Kidney (tissue), 14 donors: Measurements from ENCODE around the gene CYB5R4. TPM values are rescaled to one million over a fixed set of nuclear protein-coding genes. Genes with fewer than 3 reads are reported as not detected.
A peak's percentile ranks its signal among the peaks of the same experiment; 100 is the strongest.

Experiments
- DNase-seq, 5 donors: peaks; one replicate each; pipeline ENCODE4 v3.0.0-alpha.2; 2013 to 2020
- FAIRE-seq: peaks from 2 replicates; lab custom pipeline; 2012; peaks lifted over from hg19 to GRCh38; lab: Jason Lieb, UNC
- H3K27ac ChIP-seq, 2 donors: one replicate each; pipeline ENCODE4 v1.7.0; 2013; ENCODE audit warnings: low read depth in 2 of 2, low read length in 2 of 2, inconsistent platforms in 1 of 2
- H3K27me3 ChIP-seq: one replicate; pipeline ENCODE4 v1.7.1; 2013; ENCODE audit warnings: low read length, inconsistent platforms; ENCODE audit not compliant: control insufficient read depth, insufficient read depth
- H3K36me3 ChIP-seq, 3 donors: one replicate each; pipeline versions ENCODE4 v1.7.0 to v1.7.1; 2013; ENCODE audit warnings: low read length in 3 of 3, control low read depth in 1 of 3, inconsistent platforms in 1 of 3; ENCODE audit not compliant: insufficient read depth in 3 of 3, control insufficient read depth in 2 of 3
- H3K4me1 ChIP-seq, 3 donors: one replicate each; pipeline versions ENCODE4 v1.7.0 to v1.7.1; 2013; ENCODE audit warnings: low read length in 3 of 3, inconsistent platforms in 1 of 3, low read depth in 1 of 3; ENCODE audit not compliant: control insufficient read depth in 2 of 3, insufficient read depth in 2 of 3
- H3K4me3 ChIP-seq, 3 donors: one replicate each; pipeline versions ENCODE4 v1.7.0 to v1.8.1; 2013; ENCODE audit warnings: low read length in 3 of 3, control low read depth in 1 of 3, inconsistent platforms in 1 of 3
- H3K9ac ChIP-seq, 3 donors: one replicate each; pipeline versions ENCODE4 v1.7.0 to v1.7.1; 2013; ENCODE audit warnings: low read length in 3 of 3, control low read depth in 1 of 3, inconsistent platforms in 1 of 3
- H3K9me3 ChIP-seq, 3 donors: one replicate each; pipeline versions ENCODE4 v1.7.0 to v1.7.1; 2013; ENCODE audit warnings: low read length in 3 of 3, control low read depth in 1 of 3, inconsistent platforms in 1 of 3; ENCODE audit not compliant: control insufficient read depth in 2 of 3, insufficient read depth in 1 of 3
- CTCF ChIP-seq: IDR thresholded peaks from 3 replicates; pipeline ENCODE4 v1.5.1; 2012; ENCODE audit warnings: mild to moderate bottlenecking, moderate library complexity, borderline replicate concordance; ENCODE audit not compliant: insufficient read depth; ENCODE audit errors: extremely low read depth
- intact Hi-C: fragments of 100-400 bp; cut with DNase I; formaldehyde crosslinking; loops from one replicate; pipeline ENCODE4 v1.11.1; 2022
- polyA plus RNA-seq: library from polyadenylated mRNA; stranded (reverse); fragments of 350-450 nt; fragmentation: Illumina TruSeq; extraction: RNeasy Lipid Tissue Mini Kit (QIAGEN cat#74804); gene quantifications from one replicate; pipeline ENCODE4 v1.2.3, GENCODE V29; 2014; ENCODE audit warnings: low read depth, low replicate concordance; ENCODE audit not compliant: insufficient read depth
- total RNA-seq: library from RNA; stranded (reverse); fragmentation: NEBNext Ultra II Directional; extraction: Animal tissue kit (Norgen Biotek cat#: 25700); gene quantifications from one replicate; pipeline ENCODE4 v1.2.1, GENCODE V29; 2021
- donor health status: control.
- donor health status: control.
- donor health status: control.
- donor health status: control.
- donor health status: control.
- donor health status: DM: yes; HTN: yes; CAD: no.
- donor health status: Normal renal cell carcinoma (clear cell type).

The CYB5R4 gene
- total and polyA plus RNA-seq, 2 donors from 2014 or later = 8.0 to 18.7 TPM

GRCh38 chr6:83970582-83970981 is 111.1 kb downstream of the CYB5R4 start:
- no peak overlapping the region for H3K27ac ChIP-seq
- no peak for TF ChIP-seq CTCF
- no peaks in the 10 kb centered on the region for H3K27me3 ChIP-seq
- H3K36me3 ChIP-seq = no peaks in the 10 kb centered on the region
- H3K4me1 ChIP-seq = no peaks in the 10 kb centered on the region
- FAIRE-seq = no peak
- no peak for DNase-seq
- H3K4me3 ChIP-seq = no peak overlapping the region
- no peak overlapping the region for H3K9ac ChIP-seq
- H3K9me3 ChIP-seq = no peaks in the 10 kb centered on the region
- intact Hi-C loops = no loop called here

GRCh38 chr6:83974409-83975050 is 115.0 kb downstream of the CYB5R4 start:
- H3K36me3 ChIP-seq = no peaks in the 10 kb centered on the region
- no peak overlapping the region for H3K27ac ChIP-seq
- intact Hi-C loops = no loop called here
- no peak for FAIRE-seq
- no peaks in the 10 kb centered on the region for H3K9me3 ChIP-seq
- no peak for DNase-seq
- TF ChIP-seq CTCF = no peak
- H3K4me1 ChIP-seq = no peaks in the 10 kb centered on the region
- H3K9ac ChIP-seq = no peak overlapping the region
- H3K27me3 ChIP-seq = no peaks in the 10 kb centered on the region
- H3K4me3 ChIP-seq = no peak overlapping the region

- H3K9me3 ChIP-seq = no peaks in the 10 kb centered on the region
- H3K4me3 ChIP-seq = no peak overlapping the region
- no peak overlapping the region for H3K9ac ChIP-seq
- no peaks in the 10 kb centered on the region for H3K4me1 ChIP-seq
- intact Hi-C loops = no loop called here
- no peaks in the 10 kb centered on the region for H3K27me3 ChIP-seq
- no peak overlapping the region for H3K27ac ChIP-seq
- FAIRE-seq = no peak
- peak in 1 of 5 donors; percentile 1 for DNase-seq
- H3K36me3 ChIP-seq = no peaks in the 10 kb centered on the region
- TF ChIP-seq CTCF = no peak
Observed at GRCh38 chr6:83976037-83976755, 116.7 kb downstream of the CYB5R4 start.
